Esophagus squamous epithelium (tissue), 5 donors: ENCODE results near the gene SPC25. TPM values are rescaled to one million over a fixed set of nuclear protein-coding genes. Genes with fewer than 3 reads are reported as not detected.
A peak's percentile ranks its signal among the peaks of the same experiment; 100 is the strongest.
"Not testable (repeated sequence)": the region's sequence is repeated elsewhere in the genome, so short reads cannot be mapped to it uniquely, and the experiment has no call there.

Source experiments
- DNase-seq: peaks from one replicate; lab custom pipeline; 2025; lab: John Stamatoyannopoulos, UW
- H3K27ac ChIP-seq, 4 donors: fragments of 200-600 bp; sonication (generic); one replicate each; pipeline ENCODE4 v1.5.1; 2016 to 2019; ENCODE audit warnings: mild to moderate bottlenecking in 1 of 4
- H3K27me3 ChIP-seq, 4 donors: fragments of 200-600 bp; sonication (generic); 1 replicate in 3 of 4; 2 replicates in 1 of 4; pipeline versions ENCODE4 v1.5.1 to v1.6.0; 2017 to 2021; ENCODE audit warnings: antibody characterized with exemption in 1 of 4
- H3K36me3 ChIP-seq, 3 donors: fragments of 200-600 bp; sonication (generic); one replicate each; pipeline ENCODE4 v1.5.1; 2016 to 2019
- H3K4me1 ChIP-seq, 3 donors: fragments of 200-600 bp; sonication (generic); one replicate each; pipeline ENCODE4 v1.5.1; 2017 to 2019
- H3K4me3 ChIP-seq, 4 donors: fragments of 200-600 bp; sonication (generic); 1 replicate in 3 of 4; 2 replicates in 1 of 4; pipeline ENCODE4 v1.5.1; 2016 to 2019; ENCODE audit warnings: mild to moderate bottlenecking in 2 of 4, moderate library complexity in 1 of 4
- H3K9me3 ChIP-seq, 3 donors: fragments of 200-600 bp; sonication (generic); one replicate each; pipeline ENCODE4 v1.5.1; 2016 to 2019
- POLR2A ChIP-seq, 4 donors: fragments of 450-650 bp; IDR thresholded peaks; one replicate each; pipeline ENCODE4 v1.6.1; 2017; ENCODE audit warnings: antibody characterized with exemption in 4 of 4, mild to moderate bottlenecking in 4 of 4, moderate library complexity in 3 of 4
- WGBS, 2 donors: methylation state at CpG; one replicate each; pipeline ENCODE4 v1.1.5; 2018; 5-methylcytosine and 5-hydroxymethylcytosine counted together
- intact Hi-C: fragments of 100-400 bp; cut with DNase I; formaldehyde crosslinking; loops from one replicate; pipeline ENCODE4 v1.15.0; 2022
- total RNA-seq, 4 donors: library from RNA; depleted of rRNA; stranded (reverse); fragments of >200 nt; gene quantifications; one replicate each; pipeline ENCODE4 v1.1.0, GENCODE V29; 2016
- TF ChIP-seq, protein P1 (sequence below), 6 experiments: fragments of 450-650 bp in 4 of 6; fragments of 200-600 bp in 2 of 6; sonication (generic) in 2 of 6; IDR thresholded peaks; one replicate each; pipeline ENCODE4 v1.5.1; 2016 to 2019; ENCODE audit warnings: antibody characterized with exemption in 6 of 6, mild to moderate bottlenecking in 4 of 6, moderate library complexity in 4 of 6
- donor health status: DM: yes; HTN: yes; CAD: no.

SPC25 gene
- total RNA-seq, 4 donors from 2014 or later = 2.2 to 11.7 (median 4.2) TPM

DNA sequence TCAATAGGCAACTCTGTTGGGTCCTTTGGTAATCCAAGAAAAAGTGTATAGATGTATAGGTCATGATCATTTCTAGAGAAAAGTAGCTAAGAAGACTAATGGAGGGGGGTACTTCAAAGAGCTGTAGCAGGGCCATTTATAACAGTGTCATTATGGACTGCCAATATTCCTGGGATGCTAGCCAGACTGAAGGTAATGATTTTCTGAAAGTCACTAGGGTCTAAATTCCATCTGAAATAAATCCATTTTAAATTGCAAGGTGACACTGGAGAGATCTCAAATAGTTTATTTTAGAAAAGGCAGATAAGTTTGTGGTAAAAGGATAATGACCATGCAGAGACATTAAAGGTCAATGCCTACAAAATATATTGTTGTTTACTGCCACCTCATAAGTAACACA lies 4.5 kb upstream of the SPC25 start:
- Histone ChIP-seq H3K9me3 (no peaks in the 10 kb centered on the region), H3K4me1 (peaks cover 4 to 11% (median 5%) of the 10 kb centered on the region in 3 donors), H3K27me3 (no peaks in the 10 kb centered on the region), H3K27ac (no peak overlapping the region), H3K4me3 (no peak overlapping the region), H3K36me3 (no peaks in the 10 kb centered on the region)
- TF ChIP-seq, protein P1, sequence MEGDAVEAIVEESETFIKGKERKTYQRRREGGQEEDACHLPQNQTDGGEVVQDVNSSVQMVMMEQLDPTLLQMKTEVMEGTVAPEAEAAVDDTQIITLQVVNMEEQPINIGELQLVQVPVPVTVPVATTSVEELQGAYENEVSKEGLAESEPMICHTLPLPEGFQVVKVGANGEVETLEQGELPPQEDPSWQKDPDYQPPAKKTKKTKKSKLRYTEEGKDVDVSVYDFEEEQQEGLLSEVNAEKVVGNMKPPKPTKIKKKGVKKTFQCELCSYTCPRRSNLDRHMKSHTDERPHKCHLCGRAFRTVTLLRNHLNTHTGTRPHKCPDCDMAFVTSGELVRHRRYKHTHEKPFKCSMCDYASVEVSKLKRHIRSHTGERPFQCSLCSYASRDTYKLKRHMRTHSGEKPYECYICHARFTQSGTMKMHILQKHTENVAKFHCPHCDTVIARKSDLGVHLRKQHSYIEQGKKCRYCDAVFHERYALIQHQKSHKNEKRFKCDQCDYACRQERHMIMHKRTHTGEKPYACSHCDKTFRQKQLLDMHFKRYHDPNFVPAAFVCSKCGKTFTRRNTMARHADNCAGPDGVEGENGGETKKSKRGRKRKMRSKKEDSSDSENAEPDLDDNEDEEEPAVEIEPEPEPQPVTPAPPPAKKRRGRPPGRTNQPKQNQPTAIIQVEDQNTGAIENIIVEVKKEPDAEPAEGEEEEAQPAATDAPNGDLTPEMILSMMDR (IDR thresholded peaks at IDR 0.05) = no peak
- DNase-seq = no peak
- intact Hi-C loops = no loop called here

DNA sequence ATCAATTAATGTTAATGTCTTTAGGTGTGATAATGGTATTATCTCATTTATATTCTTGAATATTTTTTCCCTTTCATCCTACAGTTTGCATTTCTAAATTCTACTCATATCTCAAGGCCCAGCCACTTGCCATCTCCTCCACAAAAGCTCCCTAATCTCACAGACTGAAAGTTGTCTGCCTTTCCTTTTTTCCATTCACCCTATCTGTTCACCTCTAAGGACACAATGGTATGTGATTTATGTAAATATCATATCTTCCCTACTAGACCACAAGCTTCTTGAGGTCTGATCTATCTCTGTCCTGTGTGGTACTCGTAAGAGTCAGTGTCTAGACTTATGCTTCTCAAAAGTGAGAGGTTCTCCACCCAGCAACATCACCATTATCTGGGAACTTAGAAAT lies 3.9 kb upstream of the SPC25 start:
- Histone ChIP-seq H3K4me1 (peaks cover 6 to 17% (median 8%) of the 10 kb centered on the region in 3 donors), H3K27ac (no peak overlapping the region), H3K9me3 (no peaks in the 10 kb centered on the region), H3K27me3 (no peaks in the 10 kb centered on the region), H3K4me3 (no peak overlapping the region), H3K36me3 (no peaks in the 10 kb centered on the region)
- WGBS, 2 donors = 79 to 80% methylated on average over 1 of the region's 1 CpG
- intact Hi-C loops = no loop called here
- TF ChIP-seq, protein P1 (IDR thresholded peaks at IDR 0.05) = no peak
- no peak for TF ChIP-seq POLR2A (IDR thresholded peaks at IDR 0.05)
- no peak for DNase-seq

DNA sequence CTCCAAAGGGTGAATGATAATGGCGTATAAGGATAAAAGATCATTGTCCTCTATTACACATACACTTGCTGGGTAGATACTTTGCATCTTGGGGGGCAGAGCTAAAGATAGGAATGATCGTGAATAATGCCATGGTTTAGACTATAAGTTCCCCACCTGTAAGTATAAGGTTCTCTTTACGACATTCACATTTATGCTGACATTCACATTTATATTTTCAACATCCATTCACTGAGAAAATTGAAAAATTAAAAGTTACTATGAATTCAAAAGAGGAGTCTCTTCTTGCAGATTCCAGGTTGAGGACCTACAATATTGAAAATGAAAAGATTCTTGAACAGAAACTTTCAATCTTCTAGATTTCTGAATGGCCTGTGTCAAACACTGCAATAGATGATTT lies 2.1 kb upstream of the SPC25 start:
- no peak for DNase-seq
- H3K36me3 ChIP-seq = no peaks in the 10 kb centered on the region
- H3K4me3 ChIP-seq = no peak overlapping the region
- H3K27me3 ChIP-seq = no peaks in the 10 kb centered on the region
- no peak overlapping the region for H3K27ac ChIP-seq
- 94 to 96% methylated on average over 2 to 3 of the region's 3 CpGs for WGBS, 2 donors
- H3K9me3 ChIP-seq = no peaks in the 10 kb centered on the region
- TF ChIP-seq, protein P1 (IDR thresholded peaks at IDR 0.05) = no peak
- no peak for TF ChIP-seq POLR2A (IDR thresholded peaks at IDR 0.05)
- intact Hi-C loops = no loop called here
- peaks cover 6 to 17% (median 8%) of the 10 kb centered on the region in 3 donors for H3K4me1 ChIP-seq

DNA sequence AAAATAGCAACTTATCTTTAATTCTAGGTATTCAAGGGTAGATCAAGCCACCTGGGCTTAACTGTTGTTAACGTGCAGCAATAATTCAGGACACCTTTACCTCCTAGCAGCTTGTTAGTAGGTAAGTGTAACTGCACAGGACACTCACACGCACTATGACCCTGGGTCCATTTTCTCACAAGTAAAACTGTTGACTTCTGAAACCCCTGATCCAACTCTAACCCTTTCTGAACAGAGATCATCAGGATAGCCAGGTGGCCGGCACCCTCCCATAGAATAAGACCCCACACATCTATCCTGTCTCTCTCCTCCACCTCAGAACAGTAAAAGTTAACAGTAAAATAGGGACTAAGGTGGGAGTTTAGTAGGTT lies 610 bp downstream of the SPC25 start:
- Histone ChIP-seq H3K4me3 (peak overlapping the region; percentile 48 to 79 (median 62)), H3K36me3 (no peaks in the 10 kb centered on the region), H3K27me3 (no peaks in the 10 kb centered on the region), H3K9me3 (no peaks in the 10 kb centered on the region), H3K4me1 (peaks cover 6 to 17% (median 8%) of the 10 kb centered on the region in 3 donors), H3K27ac (no peak overlapping the region)
- TF ChIP-seq, protein P1 (IDR thresholded peaks at IDR 0.05) = no peak
- TF ChIP-seq POLR2A (IDR thresholded peaks at IDR 0.05) = no peak
- 27 to 34% methylated on average over 3 of the region's 3 CpGs for WGBS, 2 donors
- intact Hi-C loops = no loop called here
- no peak for DNase-seq

DNA sequence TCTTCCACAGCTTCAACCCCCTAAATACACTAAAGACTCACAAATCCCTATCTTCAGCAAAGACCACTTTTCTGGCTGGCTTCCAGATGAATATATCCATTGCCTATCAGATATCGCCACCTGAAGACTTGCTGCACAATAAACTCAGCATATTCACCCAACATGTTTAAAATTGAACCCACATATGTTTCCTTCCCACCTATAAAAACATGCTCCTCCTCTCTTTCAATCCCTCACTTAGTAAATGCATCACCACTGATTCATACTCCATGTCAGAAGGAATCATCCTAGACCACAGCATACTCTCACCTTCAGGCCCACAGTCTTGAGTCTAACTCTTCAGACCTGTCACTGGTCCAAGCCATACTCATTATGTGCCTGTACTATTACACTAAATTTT lies 5.3 kb downstream of the SPC25 start:
- no peak for DNase-seq
- Histone ChIP-seq H3K4me1 (peaks cover 4 to 8% (median 6%) of the 10 kb centered on the region in 3 donors), H3K27me3 (no peaks in the 10 kb centered on the region), H3K27ac (no peak overlapping the region), H3K36me3 (no peaks in the 10 kb centered on the region), H3K9me3 (no peaks in the 10 kb centered on the region), H3K4me3 (no peak overlapping the region)
- WGBS, 2 donors = 86 to 100% methylated on average over 1 of the region's 1 CpG
- no peak for TF ChIP-seq POLR2A (IDR thresholded peaks at IDR 0.05)
- TF ChIP-seq, protein P1 (IDR thresholded peaks at IDR 0.05) = no peak
- intact Hi-C loops = no loop called here

DNA sequence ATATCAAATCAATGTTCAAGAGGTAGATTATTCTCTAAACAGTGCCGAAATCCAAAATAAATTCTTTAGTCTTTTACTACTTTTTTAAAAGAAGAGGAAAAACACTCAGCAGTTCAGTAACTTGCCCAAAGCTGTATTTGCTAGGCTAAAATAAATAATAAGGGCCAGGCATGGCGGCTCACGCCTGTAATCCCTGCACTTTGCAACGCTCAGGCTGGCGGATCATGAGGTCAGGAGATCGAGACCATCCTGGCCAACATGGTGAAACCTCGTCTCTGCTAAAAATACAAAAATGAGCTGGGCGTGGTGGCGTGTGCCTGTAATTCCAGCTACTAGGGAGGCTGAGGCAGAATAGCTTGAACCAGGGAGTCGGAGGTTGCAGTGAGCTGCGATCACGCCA lies 8.1 kb downstream of the SPC25 start:
- H3K4me1 ChIP-seq, DNase-seq, intact Hi-C loops, H3K27ac ChIP-seq, H3K27me3 ChIP-seq, H3K4me3 ChIP-seq, H3K36me3 ChIP-seq, H3K9me3 ChIP-seq: not testable (repeated sequence)
- WGBS, 2 donors = 96 to 98% methylated on average over 10 to 12 of the region's 12 CpGs
